HUES64 (cell line): ENCODE data around the gene SUPT3H.

Experiments used
- H3K27ac ChIP-seq: 2 replicates; pipeline ENCODE4 v1.7.0; 2013; ENCODE audit warnings: low read depth, low read length, inconsistent platforms
- H3K27me3 ChIP-seq: 2 replicates; pipeline ENCODE4 v1.6.1; 2013; ENCODE audit warnings: mild to moderate bottlenecking, low read length; ENCODE audit not compliant: insufficient read depth
- H3K36me3 ChIP-seq: 2 replicates; pipeline ENCODE4 v1.6.1; 2013; ENCODE audit warnings: mild to moderate bottlenecking, low read length; ENCODE audit not compliant: insufficient read depth
- H3K4me1 ChIP-seq: 2 replicates; pipeline ENCODE4 v1.6.1; 2013; ENCODE audit warnings: mild to moderate bottlenecking, low read length, moderate library complexity; ENCODE audit not compliant: insufficient read depth
- H3K4me3 ChIP-seq: 2 replicates; pipeline ENCODE4 v1.5.1; 2013; ENCODE audit warnings: mild to moderate bottlenecking, low read length, moderate library complexity
- H3K9ac ChIP-seq: 2 replicates; pipeline ENCODE4 v1.6.1; 2013; ENCODE audit warnings: mild to moderate bottlenecking, low read depth, low read length
- H3K9me3 ChIP-seq: 2 replicates; pipeline ENCODE4 v1.6.1; 2013; ENCODE audit warnings: low read depth, low read length; ENCODE audit not compliant: insufficient read depth
- WGBS: fragments of 150-250, 120-280 bp; methylation state at CpG from one replicate; pipeline ENCODE4 v1.1.7; 2013; ENCODE audit warnings: missing lambda C conversion rate; 5-methylcytosine and 5-hydroxymethylcytosine counted together

The SUPT3H gene

DNA sequence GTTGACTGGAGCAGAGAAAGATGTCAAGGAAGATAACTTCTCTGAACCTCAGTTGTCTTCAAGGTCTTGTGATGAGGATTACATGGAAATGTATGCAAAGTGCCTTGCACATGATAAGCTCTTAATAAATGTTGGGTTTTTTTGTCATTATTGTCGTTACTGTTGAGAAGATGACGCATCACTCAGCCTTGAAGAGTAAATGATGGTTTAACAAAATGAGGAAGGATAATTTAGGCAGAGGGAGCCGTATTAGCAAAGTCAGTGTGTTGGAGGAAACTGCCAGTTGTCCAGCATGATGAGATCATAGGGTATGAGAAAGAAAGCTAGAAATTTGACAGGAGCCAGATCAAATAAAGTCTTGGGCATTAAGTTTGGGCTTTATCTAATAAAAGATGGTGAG, 8.8 kb upstream of the SUPT3H start:
- no peak overlapping the region for H3K27ac ChIP-seq
- H3K9me3 ChIP-seq, result no peaks in the 10 kb centered on the region
- H3K9ac ChIP-seq, result no peak overlapping the region
- H3K4me1 ChIP-seq, result no peaks in the 10 kb centered on the region
- no peaks in the 10 kb centered on the region for H3K36me3 ChIP-seq
- no peaks in the 10 kb centered on the region for H3K27me3 ChIP-seq
- 93% methylated on average over 3 of the region's 3 CpGs for WGBS
- H3K4me3 ChIP-seq, result no peak overlapping the region

DNA sequence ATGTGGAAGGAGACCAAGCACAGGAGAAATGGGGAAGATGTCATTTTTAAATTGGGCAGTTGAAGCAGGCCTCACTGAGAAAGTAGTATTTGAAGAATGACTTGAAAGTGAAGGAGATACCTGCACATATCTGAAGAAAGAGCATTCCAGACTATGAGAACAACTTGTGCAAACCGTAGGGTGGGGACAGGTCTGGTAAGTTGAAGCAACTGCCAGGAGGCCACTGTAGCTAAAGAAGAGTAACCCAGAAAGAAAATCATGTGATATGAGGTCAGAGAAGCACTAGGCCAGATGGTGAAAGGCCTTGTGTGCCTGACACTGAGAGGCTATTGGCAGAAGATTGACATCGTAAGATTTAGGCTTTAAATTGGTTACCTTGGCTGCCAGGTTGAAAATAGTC, 4.7 kb upstream of the SUPT3H start:
- Histone ChIP-seq H3K27ac (no peak overlapping the region), H3K4me3 (no peak overlapping the region), H3K36me3 (no peaks in the 10 kb centered on the region), H3K27me3 (no peaks in the 10 kb centered on the region), H3K9ac (no peak overlapping the region), H3K4me1 (peaks cover 7% of the 10 kb centered on the region; the same call in 1 of the 2 replicates), H3K9me3 (no peaks in the 10 kb centered on the region)
- 91% methylated on average over 2 of the region's 2 CpGs for WGBS

DNA sequence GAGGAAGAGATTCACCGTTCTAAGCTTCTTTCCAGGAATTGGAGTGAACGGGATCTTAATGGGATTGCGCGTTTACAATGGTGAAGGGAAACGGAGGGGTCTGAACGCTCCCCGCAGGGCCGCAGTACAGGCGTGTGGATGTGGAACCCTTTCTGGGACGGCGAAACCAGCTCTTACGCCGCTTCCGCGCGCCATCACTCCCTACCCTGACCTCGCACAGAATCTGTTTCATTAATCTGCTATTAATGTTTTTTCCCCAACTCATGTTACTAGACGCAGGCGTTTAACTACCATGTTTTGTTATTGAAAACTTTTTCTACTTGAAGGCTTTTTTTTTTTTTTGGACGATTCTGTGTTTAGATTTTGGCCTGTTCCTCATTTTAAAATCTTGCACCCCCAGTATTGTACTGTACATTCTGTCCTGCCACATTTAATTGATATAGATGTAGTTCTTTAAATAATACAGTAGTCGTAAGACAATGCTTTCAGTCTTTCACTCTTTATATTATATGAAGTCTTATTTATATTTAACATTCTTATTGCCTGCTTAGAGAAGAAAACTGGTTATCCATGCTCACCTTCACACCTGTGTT, 696 bp upstream of the SUPT3H start:
- H3K4me1 ChIP-seq, result peaks cover 17% of the 10 kb centered on the region
- no peaks in the 10 kb centered on the region for H3K36me3 ChIP-seq
- no peaks in the 10 kb centered on the region for H3K9me3 ChIP-seq
- H3K4me3 ChIP-seq, result peak overlapping the region; percentile 95
- H3K27me3 ChIP-seq, result no peaks in the 10 kb centered on the region
- peak overlapping the region; percentile 89 for H3K9ac ChIP-seq
- 2% methylated on average over 17 of the region's 21 CpGs for WGBS
- H3K27ac ChIP-seq, result peak overlapping the region; percentile 92

DNA sequence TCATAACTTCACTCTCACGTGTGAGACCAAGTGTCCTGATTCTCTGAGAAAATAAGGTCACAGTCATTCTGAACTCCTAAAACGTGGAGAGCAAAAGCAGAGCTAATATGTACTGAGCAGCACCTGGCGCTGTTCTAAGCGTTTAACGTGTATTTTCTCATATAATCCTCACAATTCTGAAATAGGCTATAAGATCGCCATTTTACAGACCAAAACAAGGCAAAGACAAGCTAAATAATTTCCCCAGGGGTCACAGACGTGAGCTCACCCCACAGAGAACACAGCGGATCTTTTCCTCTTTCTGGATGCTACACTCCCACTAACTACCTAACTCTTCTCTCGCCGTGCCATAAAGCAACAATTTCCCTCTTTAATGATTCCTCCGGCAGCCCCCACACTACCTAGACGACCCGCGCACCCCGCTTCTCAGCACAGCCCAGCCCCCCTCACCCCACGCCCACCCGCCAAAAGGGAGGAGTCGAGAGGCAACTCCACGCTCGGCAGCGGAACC, 636 bp downstream of the SUPT3H start:
- peak overlapping the region; percentile 95 for H3K4me3 ChIP-seq
- no peaks in the 10 kb centered on the region for H3K27me3 ChIP-seq
- H3K4me1 ChIP-seq, result peaks cover 17% of the 10 kb centered on the region
- peak overlapping the region; percentile 92 for H3K27ac ChIP-seq
- peak overlapping the region; percentile 89 for H3K9ac ChIP-seq
- H3K36me3 ChIP-seq, result no peaks in the 10 kb centered on the region
- WGBS, result under 1% methylated on average over 21 of the region's 21 CpGs
- no peaks in the 10 kb centered on the region for H3K9me3 ChIP-seq

- H3K4me1 ChIP-seq, result peaks cover 17% of the 10 kb centered on the region
- peak overlapping the region; percentile 95 for H3K4me3 ChIP-seq
- 37% methylated on average over 10 of the region's 11 CpGs for WGBS
- H3K9ac ChIP-seq, result peak overlapping the region; percentile 89
- H3K9me3 ChIP-seq, result no peaks in the 10 kb centered on the region
- H3K27ac ChIP-seq, result no peak overlapping the region
- no peaks in the 10 kb centered on the region for H3K27me3 ChIP-seq
- H3K36me3 ChIP-seq, result no peaks in the 10 kb centered on the region
Measured at GRCh38 chr6:45376310-45377042, 1.3 kb downstream of the SUPT3H start.

DNA sequence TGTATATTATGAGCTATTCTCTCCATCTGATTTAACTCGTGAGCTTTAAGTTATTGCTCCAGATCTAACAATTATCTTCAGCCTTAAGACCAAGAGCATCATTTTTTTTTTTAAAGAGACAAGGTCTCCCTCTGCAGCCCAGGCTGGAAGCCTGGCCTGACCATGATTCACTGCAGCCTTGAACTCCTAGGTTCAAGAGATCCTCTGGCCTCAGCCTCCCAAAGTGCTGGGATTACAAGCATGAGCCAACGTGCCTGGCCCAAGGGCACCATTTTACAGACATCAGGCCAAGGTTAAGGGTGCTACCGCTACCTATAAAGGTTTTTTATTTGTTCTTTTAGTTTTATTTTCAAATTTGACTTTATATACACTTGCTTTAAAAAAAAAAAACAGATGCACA, 2.3 kb downstream of the SUPT3H start:
- peaks cover 17% of the 10 kb centered on the region for H3K4me1 ChIP-seq
- H3K4me3 ChIP-seq, result no peak overlapping the region
- no peaks in the 10 kb centered on the region for H3K9me3 ChIP-seq
- no peak overlapping the region for H3K27ac ChIP-seq
- H3K9ac ChIP-seq, result no peak overlapping the region
- WGBS, result 88% methylated on average over 2 of the region's 3 CpGs
- H3K36me3 ChIP-seq, result no peaks in the 10 kb centered on the region
- H3K27me3 ChIP-seq, result no peaks in the 10 kb centered on the region

- Histone ChIP-seq H3K4me3 (no peak overlapping the region), H3K4me1 (peaks cover 11% of the 10 kb centered on the region; the same call in 1 of the 2 replicates), H3K36me3 (no peaks in the 10 kb centered on the region), H3K9me3 (no peaks in the 10 kb centered on the region), H3K9ac (no peak overlapping the region), H3K27me3 (no peaks in the 10 kb centered on the region), H3K27ac (no peak overlapping the region)
- 91% methylated on average over 2 of the region's 3 CpGs for WGBS
Measured at GRCh38 chr6:45371924-45372573, 5.7 kb downstream of the SUPT3H start.

DNA sequence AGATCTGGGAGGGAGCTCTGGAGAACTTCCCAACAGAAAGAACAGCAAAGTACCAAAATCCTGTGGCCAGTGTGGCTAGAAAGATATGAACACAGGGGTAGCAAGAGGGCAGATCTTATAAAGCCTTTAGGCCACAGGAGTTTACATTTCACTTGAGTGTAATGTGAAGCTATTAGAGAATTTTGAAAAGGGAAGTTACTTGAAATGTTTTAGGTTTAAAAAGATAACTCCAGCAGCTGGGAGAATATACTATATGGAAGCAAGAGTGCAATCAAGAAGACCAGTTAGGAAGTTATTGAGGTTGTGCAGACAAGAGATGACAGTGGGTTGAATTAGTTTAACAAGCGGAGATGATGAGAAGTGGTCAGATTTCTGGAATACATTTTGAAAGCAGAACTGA, 7.9 kb downstream of the SUPT3H start:
- Histone ChIP-seq H3K36me3 (no peaks in the 10 kb centered on the region), H3K4me3 (no peak overlapping the region), H3K9me3 (no peaks in the 10 kb centered on the region), H3K9ac (no peak overlapping the region), H3K27ac (no peak overlapping the region), H3K4me1 (no peaks in the 10 kb centered on the region; the same call in 1 of the 2 replicates), H3K27me3 (no peaks in the 10 kb centered on the region)
- WGBS, result 95% methylated on average over 1 of the region's 1 CpG

DNA sequence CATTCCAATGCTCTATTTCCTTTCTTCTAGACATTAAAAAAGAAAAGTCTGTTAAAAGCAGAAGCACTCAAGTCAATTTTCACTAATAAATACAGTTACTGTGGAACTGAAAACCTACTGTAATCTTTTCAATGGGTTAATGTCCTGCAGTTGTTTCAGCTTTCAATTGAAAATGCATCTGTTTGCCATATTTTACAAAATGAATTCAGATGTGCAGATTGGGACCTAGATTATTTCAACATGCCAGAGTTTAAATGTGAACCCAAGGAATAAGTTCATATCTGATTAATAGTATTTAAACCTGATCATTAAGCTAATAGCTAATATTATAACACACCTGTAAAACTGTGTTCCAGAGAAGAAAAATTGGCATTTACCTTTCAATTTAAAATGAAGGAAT, 9.7 kb downstream of the SUPT3H start:
- Histone ChIP-seq H3K27ac (no peak overlapping the region), H3K4me3 (no peak overlapping the region), H3K36me3 (no peaks in the 10 kb centered on the region), H3K9ac (no peak overlapping the region), H3K9me3 (no peaks in the 10 kb centered on the region), H3K27me3 (no peaks in the 10 kb centered on the region), H3K4me1 (no peaks in the 10 kb centered on the region; the same call in 1 of the 2 replicates)

DNA sequence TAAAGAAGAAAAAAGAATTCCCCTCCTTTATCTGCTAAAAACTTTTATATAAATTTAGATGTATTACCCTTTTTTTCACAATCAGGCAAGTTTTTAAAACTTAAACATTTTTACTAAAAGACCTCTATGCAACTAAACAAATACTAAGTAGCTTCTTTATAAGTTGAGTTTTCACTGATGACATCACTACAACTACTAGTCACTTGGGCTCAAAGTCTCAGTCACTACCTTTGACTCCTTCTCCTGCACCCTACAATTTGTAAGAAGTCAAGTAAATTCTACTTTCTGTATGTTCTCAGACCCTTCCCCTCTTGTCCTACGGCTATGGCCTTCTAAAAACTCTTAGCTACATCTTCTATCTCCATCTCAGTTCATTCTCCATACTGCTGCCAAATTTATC, 11.2 kb downstream of the SUPT3H start:
- 95% methylated on average over 1 of the region's 1 CpG for WGBS
- Histone ChIP-seq H3K27me3 (no peaks in the 10 kb centered on the region), H3K9ac (no peak overlapping the region), H3K27ac (no peak overlapping the region), H3K9me3 (no peaks in the 10 kb centered on the region), H3K36me3 (no peaks in the 10 kb centered on the region), H3K4me3 (no peak overlapping the region), H3K4me1 (no peaks in the 10 kb centered on the region; the same call in 1 of the 2 replicates)

DNA sequence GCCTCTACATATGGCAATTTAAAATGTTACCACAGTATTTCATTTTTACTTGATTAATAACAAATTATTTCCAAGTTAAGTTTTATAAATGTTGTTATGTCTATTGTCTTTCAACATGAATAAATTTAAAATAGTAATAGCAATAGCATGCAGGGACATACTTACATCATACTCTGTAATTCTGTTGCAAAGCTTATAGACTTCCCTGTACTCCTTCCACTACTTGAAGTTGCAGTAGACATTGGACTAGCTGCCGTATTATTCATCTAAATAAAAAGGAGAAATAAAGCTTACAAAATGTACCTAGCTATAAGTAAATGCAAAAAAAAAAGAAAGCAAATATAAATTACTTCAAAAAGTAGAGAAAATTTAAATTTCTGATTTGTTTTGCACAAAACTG, 12.7 kb downstream of the SUPT3H start:
- H3K9ac ChIP-seq, result no peak overlapping the region
- H3K27me3 ChIP-seq, result no peaks in the 10 kb centered on the region
- no peak overlapping the region for H3K27ac ChIP-seq
- WGBS, result no CpG with 5 or more reads among the region's 1 CpG
- peaks cover 6% of the 10 kb centered on the region; the same call in 1 of the 2 replicates for H3K36me3 ChIP-seq
- no peak overlapping the region for H3K4me3 ChIP-seq
- H3K9me3 ChIP-seq, result no peaks in the 10 kb centered on the region
- H3K4me1 ChIP-seq, result no peaks in the 10 kb centered on the region; the same call in 1 of the 2 replicates
